ENCODE measurements around the gene CCL2.

- TF ChIP-seq FOXM1 (IDR thresholded peaks at IDR 0.05; ENCODE audit: borderline replicate concordance, low read depth) (no peak), TEAD4 (IDR thresholded peaks at IDR 0.05) (no peak), YY1 (IDR thresholded peaks at IDR 0.05; ENCODE audit: low read depth) (no peak), USF1 (IDR thresholded peaks at IDR 0.05) (no peak), REST (IDR thresholded peaks at IDR 0.05; ENCODE audit: low read depth) (no peak), TAF1 (IDR thresholded peaks at IDR 0.05; ENCODE audit: low read depth) (no peak), CREB1 (IDR thresholded peaks at IDR 0.05; ENCODE audit: low read depth) (no peak), EP300 (IDR thresholded peaks at IDR 0.05; ENCODE audit: borderline replicate concordance) (no peak), MAX (IDR thresholded peaks at IDR 0.05) (no peak)
Observed at GRCh38 chr17:34305606-34306005, 50.5 kb downstream of the CCL2 start.

Data from Ishikawa (cell line).